NCI-H1694 treated with DMSO at 0.1 percent for 48 hours (cell line): ENCODE results near the gene JPH3.
A peak's percentile ranks its signal among the peaks of the same experiment; 100 is the strongest.

Source experiments
- DNase-seq: peaks from one replicate; lab custom pipeline; 2025; lab: John Stamatoyannopoulos, UW

JPH3 gene

GRCh38 chr16:87602001-87602775, at the start of gene JPH3:
Gene JPH3 (plus strand): TSS chr16:87602508. CDS start chr16:87603147, 639 bp downstream.
- peak; percentile 11 for DNase-seq

GRCh38 chr16:87552772-87553573, 49.3 kb upstream of the JPH3 start:
- DNase-seq: no peak

GRCh38 chr16:87554754-87555427, 47.4 kb upstream of the JPH3 start:
- no peak for DNase-seq

GRCh38 chr16:87555647-87556046, 46.7 kb upstream of the JPH3 start:
- DNase-seq: no peak

GRCh38 chr16:87556941-87557459, 45.3 kb upstream of the JPH3 start:
- no peak for DNase-seq

- DNase-seq: no peak
These were observed 43.6 kb upstream of the JPH3 start for GRCh38 chr16:87558682-87559081.

GRCh38 chr16:87559945-87560344, 42.4 kb upstream of the JPH3 start:
- no peak for DNase-seq

- no peak for DNase-seq
These were observed 41.7 kb upstream of the JPH3 start for GRCh38 chr16:87560428-87561199.

GRCh38 chr16:87561200-87562105, 40.9 kb upstream of the JPH3 start:
- no peak for DNase-seq

- DNase-seq: peak; percentile 21
These were observed 40.1 kb upstream of the JPH3 start for GRCh38 chr16:87562201-87562600.

GRCh38 chr16:87563022-87563421, 39.3 kb upstream of the JPH3 start:
- no peak for DNase-seq

GRCh38 chr16:87563714-87564523, 38.4 kb upstream of the JPH3 start:
- no peak for DNase-seq

- DNase-seq: no peak
These were observed 37.9 kb upstream of the JPH3 start for GRCh38 chr16:87564524-87564778.

GRCh38 chr16:87569601-87570571, 32.4 kb upstream of the JPH3 start:
- no peak for DNase-seq

- DNase-seq: no peak
These were observed 31.8 kb upstream of the JPH3 start for GRCh38 chr16:87570572-87570937.

- DNase-seq: no peak
These were observed 31.1 kb upstream of the JPH3 start for GRCh38 chr16:87570938-87571867.

GRCh38 chr16:87571868-87572244, 30.5 kb upstream of the JPH3 start:
- DNase-seq: no peak

GRCh38 chr16:87572959-87573358, 29.3 kb upstream of the JPH3 start:
- DNase-seq: no peak
